NCI-H1417 (cell line): ENCODE results near the gene ZPLD1.
A peak's percentile ranks its signal among the peaks of the same experiment; 100 is the strongest.

ENCODE experiments used
- DNase-seq, 3 experiments: peaks; one replicate each; lab custom pipeline; 2025; lab: John Stamatoyannopoulos, UW

ZPLD1 gene

DNA sequence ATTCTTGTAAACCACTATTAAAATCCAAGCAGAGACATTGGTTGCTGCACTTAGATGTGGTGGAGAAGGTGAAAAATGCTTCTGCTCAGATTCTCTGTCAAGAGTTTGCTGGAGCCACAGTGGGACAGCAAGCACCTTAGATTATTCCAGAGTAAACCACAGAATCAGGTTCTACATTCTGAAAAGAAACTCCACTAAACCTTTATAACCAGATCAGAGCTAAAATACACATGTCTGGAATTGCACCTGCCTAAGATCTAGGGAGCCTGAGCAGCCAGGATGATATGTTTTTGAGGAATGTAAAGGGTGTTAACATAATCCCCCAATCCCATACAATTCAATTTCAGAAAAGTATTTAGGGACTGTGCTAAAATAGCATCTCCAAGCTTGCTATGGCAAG, at the start of gene ZPLD1:
Gene ZPLD1 (plus strand): TSS at position 301 of the 400 bp plus-strand sequence. CDS start 3,473 bp downstream, outside the sequence.
- no peak for DNase-seq

DNA sequence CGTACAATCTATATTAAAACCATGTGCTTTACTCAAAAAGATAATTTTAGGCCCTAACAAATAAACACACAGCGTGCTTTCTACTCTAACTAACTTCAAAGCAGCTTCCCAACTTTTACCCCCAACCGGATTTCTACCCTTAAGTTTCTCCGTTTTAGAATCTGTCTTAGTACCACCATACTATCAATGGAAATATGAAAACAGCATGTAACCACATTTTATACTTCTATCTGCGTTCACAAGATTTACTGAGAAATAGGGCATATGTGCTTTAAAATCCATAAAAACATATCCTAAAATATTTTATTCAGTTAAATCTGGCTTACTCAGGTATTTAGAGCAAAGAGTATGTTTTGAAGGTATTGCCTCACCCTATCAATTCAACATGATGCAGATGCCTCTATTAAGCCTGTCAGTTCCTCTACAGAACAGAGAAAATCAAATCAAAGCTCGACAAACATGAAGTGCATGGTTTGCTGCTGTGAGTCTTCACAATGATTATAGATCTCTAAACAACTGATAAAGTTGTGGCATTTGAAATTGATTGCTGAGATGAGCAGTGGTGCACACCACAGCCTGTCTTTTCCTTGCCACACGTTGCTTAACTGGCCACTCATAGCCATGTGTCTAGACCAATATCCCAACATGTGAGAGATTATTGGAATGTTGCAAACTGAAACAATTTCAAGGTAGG, 44.5 kb upstream of the ZPLD1 start:
- no peak for DNase-seq

DNA sequence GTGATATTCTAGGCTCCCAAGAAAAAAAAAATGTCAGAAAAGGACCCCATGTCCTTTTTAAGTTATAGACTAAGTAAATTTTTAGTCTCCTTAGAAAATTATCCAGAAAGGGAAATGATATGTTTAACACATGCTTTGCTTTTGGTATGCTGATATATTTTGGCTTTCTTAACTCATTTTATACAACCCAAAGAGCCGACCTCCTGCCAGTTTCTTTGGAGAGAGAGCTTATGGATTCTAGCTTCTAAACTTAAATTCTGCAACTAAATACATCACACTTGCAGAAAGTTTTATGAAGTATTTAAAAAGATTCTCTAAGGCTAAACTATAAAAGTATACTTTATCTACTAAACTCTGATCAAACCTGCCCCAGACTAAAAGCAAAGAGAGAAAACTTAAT, 43.9 kb upstream of the ZPLD1 start:
- DNase-seq: no peak

DNA sequence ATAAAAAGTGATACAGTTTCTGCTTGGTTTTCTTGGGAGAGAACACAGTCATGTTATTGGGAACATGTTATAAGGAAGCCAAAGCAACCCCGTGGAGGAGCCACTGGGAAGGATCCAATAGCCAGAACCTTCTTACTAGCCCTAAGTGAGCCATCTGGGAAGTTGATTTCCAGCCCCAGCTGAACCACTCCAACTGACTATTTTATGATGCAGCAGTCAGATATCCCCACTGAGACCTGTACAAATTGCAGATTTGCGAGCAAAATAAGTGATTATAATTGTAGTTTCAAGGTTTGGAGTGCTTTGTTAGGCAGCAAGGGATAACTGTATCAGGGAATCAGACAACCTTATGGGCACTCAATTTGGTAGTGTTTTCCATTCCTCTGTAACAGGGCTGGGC, 43.3 kb upstream of the ZPLD1 start:
- DNase-seq: no peak

DNA sequence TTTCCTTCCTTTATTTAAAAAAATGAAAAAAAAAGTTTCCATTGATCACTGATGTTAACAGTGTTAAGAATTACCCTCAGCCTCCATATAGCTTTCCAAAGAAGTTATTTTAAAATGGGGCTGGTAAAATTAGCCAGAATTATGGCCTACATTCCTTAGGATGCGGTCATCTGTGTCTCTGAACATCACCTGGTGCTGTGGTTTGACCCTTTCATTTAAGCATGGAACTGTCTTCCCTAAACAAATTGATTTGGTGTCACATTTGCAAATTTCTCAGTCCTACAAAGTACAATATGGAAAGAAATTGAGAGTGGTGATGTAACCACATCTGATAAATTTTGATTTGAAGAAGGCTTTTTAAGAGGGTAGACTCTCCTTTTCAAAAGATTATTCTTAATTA, 40.3 kb upstream of the ZPLD1 start:
- DNase-seq: no peak

DNA sequence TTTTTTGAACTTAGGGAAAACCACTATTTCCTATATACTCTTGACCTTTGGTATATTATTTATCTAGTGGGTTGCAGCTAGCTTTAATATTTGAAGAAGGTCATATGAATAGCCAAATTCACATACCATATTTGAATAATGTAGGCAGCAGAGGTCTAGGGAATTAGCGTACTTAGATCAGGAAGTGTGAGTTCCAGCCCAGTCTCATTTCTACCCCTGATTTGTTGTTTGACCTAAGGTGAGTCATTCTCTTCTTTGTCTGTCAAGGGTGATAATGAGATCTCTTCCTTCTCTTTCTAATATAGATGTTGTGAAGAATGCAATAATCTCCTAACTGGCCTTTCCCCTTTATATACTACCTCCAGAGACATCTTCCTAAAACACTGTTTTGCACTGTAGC, 36.6 kb upstream of the ZPLD1 start:
- no peak for DNase-seq

DNA sequence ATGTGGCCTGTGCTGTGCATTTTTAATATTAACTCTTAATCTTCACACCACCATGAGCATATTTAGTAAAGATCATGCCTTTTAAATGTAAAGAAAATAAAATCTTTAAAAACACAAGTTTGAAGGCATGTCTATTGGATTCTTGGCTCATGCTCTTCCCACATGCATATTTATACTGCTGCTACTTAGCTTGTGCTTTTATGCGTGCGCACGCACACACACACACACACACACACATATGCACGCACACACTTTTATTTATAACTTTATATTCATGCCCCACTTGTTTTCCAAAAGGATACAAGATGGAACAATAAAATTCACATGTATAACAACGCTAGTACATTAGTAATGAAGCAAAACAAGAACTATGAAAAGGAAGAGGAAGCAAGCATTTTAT, 36.1 kb upstream of the ZPLD1 start:
- DNase-seq: no peak

DNA sequence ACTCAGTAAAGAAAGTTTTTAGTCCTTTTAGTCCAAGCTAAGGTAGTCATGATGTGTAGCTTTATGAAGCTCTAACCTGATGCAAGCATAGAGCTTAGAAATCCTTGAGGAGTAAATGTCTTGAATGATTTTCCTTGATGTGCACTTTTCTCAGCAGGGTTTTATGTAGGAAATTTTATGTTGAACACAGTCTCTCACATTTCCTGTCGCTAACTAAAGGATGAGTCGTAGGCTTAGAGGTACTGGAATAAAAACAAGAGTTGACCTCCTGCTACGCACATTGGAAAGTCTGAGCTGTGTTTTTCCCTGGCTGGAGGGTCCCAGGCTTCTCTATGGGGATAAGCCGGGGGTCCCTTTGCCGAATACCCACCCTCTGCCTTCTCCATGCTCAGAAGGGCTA, 34.7 kb upstream of the ZPLD1 start:
- DNase-seq: no peak

DNA sequence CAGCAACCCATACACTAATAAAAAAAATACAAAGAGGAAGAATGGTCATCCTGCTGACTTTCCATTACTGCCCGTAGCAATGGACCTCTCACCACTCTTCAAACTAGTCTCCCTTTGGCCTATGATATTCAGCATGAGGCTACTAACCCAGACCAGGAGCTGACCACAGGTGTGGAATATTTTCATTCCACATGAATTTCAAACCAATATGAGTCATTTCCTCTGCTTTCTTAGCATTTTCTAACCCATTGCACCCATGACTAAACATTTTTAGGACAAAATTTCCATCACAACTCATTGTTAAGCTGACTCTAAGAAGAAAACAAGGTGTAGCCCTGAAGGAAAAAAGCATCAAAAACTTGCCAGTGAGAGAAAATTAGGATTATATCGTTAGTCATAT, 34.0 kb upstream of the ZPLD1 start:
- no peak for DNase-seq

DNA sequence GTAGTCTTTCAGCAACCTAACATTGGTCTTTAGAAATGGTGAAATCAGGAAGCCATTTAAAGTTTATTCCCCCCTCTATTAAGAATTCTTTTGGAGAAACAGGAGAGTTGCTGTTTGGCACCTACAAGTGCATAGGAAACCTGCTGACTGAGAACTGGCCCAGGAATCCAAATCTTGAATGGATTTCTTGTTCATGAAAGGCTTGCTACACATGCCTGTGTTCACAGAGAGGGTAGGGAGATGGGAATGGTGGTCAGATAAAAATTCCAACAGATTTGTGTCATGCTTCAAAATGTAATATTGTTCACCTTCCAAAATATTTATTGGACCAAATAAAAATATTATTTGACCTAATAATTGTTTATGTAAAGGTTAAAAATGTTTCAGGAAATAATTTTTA, 24.2 kb upstream of the ZPLD1 start:
- DNase-seq: no peak

DNA sequence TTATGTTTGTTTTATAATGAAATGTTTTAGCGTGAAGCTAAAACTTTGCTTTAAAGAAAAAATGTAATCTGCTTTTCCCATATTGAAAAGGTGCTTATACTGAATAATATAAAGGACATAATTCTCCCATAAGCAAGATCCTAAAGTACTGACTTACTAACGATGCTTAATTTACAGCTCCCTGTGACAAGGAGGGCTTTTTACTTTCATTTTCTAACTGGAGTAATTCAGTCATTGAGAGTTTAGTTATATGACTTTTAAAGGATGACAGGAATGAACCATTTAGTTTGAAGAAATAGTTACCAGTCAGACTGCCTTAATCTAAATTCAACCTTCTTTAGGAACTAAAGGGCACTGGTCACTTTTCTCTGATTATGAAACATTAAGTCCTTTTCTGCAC, 19.3 kb upstream of the ZPLD1 start:
- DNase-seq: no peak

DNA sequence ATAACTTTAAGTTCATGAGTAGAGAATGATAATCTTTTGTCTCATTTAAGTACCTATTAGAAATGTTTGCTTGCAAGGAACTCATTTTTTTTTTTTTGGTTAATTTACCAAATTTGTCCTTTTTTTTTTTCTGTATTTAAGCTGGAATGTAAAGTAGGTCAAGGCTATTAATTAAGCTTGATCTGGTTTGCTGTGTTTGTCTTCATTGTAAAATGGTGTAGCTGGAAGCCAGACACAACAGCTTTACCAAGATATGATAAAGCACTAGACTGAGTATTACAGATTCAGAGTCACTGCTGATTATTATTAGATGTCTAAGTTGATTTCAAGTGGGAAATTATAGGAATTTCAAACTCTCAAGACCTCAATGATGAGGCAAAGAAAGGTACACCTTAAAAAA, 15.0 kb upstream of the ZPLD1 start:
- no peak for DNase-seq

DNA sequence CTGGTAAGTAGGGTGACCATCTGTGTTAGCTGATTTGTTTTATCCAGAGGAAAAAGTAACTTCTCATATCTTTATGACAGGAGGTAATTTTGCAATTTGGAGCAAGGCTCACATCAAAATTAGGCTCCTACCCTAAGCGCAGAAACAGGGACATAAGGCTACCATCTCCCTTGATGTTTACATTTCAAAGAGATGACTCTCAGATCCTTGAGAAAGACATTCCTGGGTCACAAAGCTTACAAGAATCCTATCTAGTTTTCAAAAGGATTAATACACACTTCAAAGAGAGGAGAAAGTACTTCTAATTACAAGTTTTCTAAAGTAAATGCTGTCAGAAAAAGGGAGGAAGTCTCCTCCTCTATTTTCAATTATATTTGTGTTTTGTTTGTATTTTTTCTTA, 7.0 kb downstream of the ZPLD1 start:
- no peak for DNase-seq

DNA sequence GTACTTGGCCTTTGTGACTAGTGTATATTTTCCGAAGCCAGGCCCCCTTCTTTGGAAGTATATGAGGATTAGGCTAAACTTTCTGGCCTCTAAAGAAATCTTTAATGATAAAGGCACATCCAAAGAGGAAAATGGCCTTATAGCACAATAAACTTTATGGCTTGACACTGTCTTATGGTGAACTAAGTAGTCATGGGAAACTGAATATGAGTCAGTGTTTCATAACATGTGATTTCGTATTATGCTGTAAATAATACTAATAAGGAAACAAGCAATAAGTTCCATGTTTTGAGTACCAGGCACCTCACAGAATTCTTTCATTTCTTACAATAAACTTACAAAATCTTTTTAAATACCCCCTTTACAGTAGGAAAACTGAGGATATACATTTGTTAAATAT, 8.2 kb downstream of the ZPLD1 start:
- no peak for DNase-seq

DNA sequence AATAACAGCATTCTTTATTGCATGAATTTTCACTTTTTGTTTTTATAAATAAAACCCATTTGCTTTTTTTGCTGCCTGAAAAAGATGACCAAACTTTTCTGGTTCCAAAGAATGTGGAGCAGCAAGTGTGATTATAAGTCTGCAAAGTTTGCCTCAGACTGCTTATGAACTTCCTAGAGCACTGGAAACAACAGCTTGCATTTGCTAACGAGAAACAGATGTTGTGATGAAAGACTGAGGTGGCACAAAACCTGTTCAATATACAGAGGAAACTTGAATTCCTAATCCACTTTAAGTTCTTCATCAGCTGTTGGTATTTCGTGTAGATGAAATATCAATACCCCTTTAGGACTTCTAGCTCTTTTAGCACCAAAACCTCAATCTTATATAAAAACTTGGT, 9.3 kb downstream of the ZPLD1 start:
- no peak for DNase-seq

DNA sequence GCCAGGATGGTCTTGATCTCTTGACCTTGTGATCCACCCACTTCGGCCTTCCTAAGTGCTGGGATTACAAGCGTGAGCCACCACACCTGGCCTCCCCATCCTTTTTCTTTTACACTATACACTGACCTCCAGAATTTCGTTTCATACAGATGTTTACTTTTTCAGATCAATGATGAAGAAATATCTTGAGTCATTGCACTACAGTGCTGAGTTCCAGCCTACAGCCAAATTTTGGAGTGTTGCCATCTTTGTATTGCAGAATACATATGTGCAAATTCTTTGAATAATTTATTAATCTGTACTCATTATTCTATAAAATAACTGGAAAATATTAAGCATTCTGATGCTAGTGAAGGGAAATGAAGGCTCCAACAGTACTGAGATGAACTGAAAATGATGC, 12.5 kb downstream of the ZPLD1 start:
- no peak for DNase-seq

DNA sequence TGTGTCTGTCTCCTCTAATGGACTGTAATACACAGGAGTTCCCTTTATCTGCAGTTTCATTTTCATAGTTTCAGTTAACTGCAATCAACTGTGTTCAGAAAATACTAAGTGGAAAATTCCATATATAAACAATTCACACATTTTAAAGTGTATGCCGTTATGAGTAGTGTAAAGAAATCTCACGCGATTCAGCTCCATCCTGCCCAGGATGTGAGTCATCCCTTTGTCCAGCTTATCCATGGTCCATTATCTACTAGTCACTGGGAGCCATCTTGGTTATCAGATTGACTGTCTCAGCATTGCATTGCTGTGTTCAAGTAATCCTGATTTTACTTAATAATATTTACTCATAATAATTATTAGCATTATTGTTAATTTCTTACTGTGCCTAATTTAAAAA, 14.5 kb downstream of the ZPLD1 start:
- no peak for DNase-seq

DNA sequence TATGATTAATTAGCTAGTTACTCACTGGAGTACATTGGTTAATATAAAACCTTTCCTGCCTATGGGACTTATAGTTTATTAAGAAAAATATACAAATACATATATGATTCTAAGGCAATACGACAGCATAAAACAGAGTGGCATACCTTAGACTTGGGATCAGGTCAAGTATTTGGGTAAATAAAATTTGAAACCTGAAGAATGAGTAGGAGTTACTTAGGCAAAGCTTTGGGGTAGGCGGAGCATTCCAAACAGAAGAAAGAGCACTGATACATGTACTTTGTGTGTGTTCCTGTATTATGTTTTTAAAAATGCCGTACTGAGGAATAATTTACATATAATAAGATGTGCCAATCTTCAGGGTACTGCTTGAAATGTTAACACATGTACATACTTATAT, 15.1 kb downstream of the ZPLD1 start:
- no peak for DNase-seq

DNA sequence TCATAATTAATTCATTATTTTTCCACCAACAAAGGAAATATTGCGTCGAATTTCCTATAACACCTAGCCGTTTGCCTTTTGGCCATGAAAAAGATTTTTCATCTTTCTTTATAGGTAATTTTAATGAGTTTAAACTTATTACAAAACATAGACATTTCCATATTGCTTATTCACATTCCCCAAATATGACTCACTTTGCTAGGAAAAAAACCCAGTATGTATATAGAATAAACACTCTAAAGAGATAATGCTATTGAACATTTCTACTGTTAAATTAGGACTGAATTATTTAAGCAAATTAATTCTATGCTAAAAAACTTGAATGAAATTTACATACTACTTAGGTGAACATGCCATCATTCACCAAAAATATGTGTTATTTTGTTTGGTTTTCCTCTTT, 16.2 kb downstream of the ZPLD1 start:
- no peak for DNase-seq

DNA sequence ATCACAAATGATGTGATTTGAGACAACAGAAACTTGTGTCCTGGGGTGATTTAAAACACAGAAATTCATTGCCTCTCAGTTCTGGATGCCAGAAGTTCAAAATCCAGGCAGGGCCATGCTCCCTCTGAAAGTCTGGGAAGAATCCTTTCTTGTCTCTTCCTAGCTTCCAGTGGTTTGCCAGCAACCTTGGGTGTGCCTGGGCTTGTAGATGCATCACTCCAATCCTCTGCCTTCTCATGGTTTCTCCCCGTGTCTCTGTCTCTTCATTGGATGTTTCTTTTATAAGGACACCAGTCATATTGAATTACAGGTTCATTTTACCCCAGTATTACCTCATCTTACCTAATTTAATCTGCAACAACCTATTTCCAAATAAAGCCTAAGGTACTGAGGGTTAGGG, 16.7 kb downstream of the ZPLD1 start:
- DNase-seq: no peak

DNA sequence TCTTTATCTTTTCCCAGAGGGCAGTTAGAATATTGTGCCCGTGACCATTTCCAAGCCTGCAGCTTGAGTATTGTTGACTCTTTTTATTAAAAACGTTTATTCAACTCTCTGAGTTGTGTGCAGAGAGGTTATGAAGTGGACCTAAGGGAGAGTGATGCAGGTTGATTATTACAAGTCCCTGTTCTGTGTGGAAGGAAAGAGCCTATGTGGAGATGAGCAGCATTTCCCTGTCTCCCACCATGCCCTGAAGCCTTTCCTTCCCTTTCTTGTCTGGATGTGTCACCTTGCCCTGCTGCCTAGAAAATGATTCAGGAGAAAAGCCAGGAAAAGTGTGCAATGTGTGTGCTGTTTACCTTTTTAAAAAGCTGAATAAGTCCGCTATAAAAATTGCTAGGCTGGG, 19.4 kb downstream of the ZPLD1 start:
- peak in 2 of 3 experiments; percentile 13 to 51 for DNase-seq

DNA sequence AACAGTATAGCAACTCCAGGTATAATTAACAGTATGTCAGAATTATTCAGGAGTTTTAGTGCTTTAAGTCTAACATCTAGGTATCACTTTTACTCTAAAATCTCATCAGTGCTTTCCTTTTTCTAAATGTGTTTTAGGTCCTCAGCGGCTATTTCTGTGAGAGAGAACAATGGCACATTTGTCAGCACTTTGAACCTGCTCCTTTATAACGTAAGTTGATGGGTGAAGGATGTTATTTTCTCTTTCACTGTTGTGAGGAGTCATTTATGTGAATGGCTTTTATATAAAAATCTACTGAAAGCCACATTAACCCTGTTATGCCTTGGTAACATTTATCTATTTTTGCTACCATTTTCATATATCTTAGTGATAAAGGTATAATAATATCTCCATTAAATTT, 22.8 kb downstream of the ZPLD1 start:
- DNase-seq: peak in 1 of 3 experiments; percentile 4

DNA sequence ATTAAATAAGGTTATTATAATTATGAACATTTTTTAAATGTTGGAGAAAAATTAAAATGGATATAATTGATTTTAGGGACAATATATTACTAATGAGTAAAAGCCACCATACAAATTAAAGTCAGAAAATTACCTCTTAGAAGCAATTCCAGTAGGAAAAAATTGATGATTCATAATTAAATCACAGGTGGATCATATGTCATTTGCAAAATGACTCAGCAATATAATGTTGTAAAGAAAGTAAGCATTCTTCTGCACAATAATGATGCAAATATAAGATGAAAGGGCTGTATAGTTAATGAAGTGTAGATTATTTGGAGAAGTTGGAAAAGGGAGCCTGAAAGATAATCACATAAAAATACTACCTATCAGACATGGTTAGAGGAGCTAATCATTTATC, 25.8 kb downstream of the ZPLD1 start:
- DNase-seq: no peak

DNA sequence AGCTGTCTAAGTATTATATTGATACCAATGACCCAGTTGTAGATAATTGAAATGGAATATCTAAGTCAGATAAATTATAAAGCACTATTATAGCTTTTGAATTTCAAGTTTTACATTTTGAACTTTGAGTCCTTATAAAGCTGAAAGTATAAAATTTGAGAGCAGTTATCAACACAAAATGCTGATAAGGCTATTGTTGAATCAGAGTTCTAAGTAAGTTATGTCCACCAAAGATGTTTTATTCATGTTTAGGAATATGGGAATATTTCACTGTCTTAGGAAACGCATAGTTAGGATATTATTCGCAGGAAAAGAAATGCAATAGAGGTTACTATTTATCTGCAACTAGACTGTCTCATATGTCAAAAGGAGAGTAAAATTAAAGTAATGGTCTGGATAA, 29.4 kb downstream of the ZPLD1 start:
- no peak for DNase-seq

DNA sequence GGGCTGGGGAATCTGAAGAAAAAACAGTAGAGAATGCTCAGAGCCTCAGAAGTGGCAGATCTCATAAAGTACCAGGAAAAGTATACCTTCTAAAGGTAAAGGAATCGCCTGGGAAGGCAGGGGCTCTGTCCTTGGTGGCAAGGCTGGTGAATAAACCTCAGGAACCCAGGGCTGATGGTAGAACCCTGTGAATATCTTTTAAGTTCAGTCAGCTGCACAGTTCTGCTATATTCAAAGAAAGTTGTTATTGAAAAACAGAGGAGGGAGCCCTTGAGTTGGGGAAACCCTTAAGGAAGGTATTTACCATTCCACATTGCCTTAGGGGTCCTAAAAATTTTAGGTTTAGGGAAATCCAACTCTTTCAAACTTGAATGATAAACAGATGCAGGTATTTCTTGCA, 31.2 kb downstream of the ZPLD1 start:
- DNase-seq: peak in 1 of 3 experiments; percentile 13
